IMR-90 (cell line): Measurements from ENCODE around the gene ERC2. TPM values are rescaled to one million over a fixed set of nuclear protein-coding genes. Genes with fewer than 3 reads are reported as not detected.

Source experiments
- ATAC-seq: fragments of 200-7000 bp; cut with Tn5 transposase; 2 replicates; pipeline ENCODE4 v1.9.1; 2020; ENCODE audit warnings: low read depth, mild to moderate bottlenecking, moderate library complexity
- BruUV-seq: library from RNA; stranded (reverse); fragments of 400-500 nt; replicated peaks from 2 replicates; lab custom pipeline; 2021; lab: Mats Ljungman, UMichigan
- CTCF ChIA-PET: fragments of 300-600 bp; formaldehyde crosslinking; extraction: SDS; loops from one replicate; lab custom pipeline; 2021; ENCODE audit warnings: antibody characterized with exemption; lab: Yijun Ruan, JAX
- POLR2A ChIA-PET: fragments of 300-600 bp; sonication (Branson Sonifier 250); formaldehyde crosslinking; loops from one replicate; lab custom pipeline; 2022; ENCODE audit warnings: antibody characterized with exemption; ENCODE audit not compliant: unreplicated experiment; lab: Charles Lee
- DNase-seq: peaks from one replicate; pipeline ENCODE4 v3.0.0; 2013
- H2AFZ ChIP-seq: replicated peaks from 2 replicates; pipeline ENCODE3; 2013; ENCODE audit warnings: low read length, mild to moderate bottlenecking; ENCODE audit not compliant: poor library complexity
- H2AK5ac ChIP-seq: 2 replicates; pipeline ENCODE4 v1.6.1; 2013; ENCODE audit warnings: low read depth, low read length, inconsistent platforms
- H2AK9ac ChIP-seq: replicated peaks from 2 replicates; pipeline ENCODE3; 2013; ENCODE audit warnings: mild to moderate bottlenecking, low read depth, low read length, moderate library complexity; ENCODE audit not compliant: poor library complexity
- H2BK120ac ChIP-seq: 2 replicates; pipeline ENCODE4 v1.6.1; 2013; ENCODE audit warnings: low read depth, low read length, inconsistent platforms
- H2BK15ac ChIP-seq: 3 replicates; pipeline ENCODE4 v1.6.1; 2013; ENCODE audit warnings: low read depth, low read length, inconsistent platforms
- H2BK20ac ChIP-seq: 2 replicates; pipeline ENCODE4 v1.6.1; 2013; ENCODE audit warnings: low read depth, mild to moderate bottlenecking, inconsistent platforms, low read length, moderate library complexity
- H2BK5ac ChIP-seq: 2 replicates; pipeline ENCODE4 v1.6.1; 2013; ENCODE audit warnings: mild to moderate bottlenecking, low read depth, low read length, inconsistent platforms; ENCODE audit not compliant: poor library complexity, severe bottlenecking
- H3K14ac ChIP-seq: replicated peaks from 2 replicates; pipeline ENCODE4 v1.6.1; 2013; ENCODE audit warnings: low read depth, low read length, inconsistent platforms
- H3K18ac ChIP-seq: 2 replicates; pipeline ENCODE4 v1.6.1; 2013; ENCODE audit warnings: low read depth, low read length, control low read depth
- H3K23ac ChIP-seq: 2 replicates; pipeline ENCODE4 v1.6.1; 2013; ENCODE audit warnings: low read depth, low read length, inconsistent platforms
- H3K27ac ChIP-seq: 2 replicates; pipeline ENCODE4 v1.5.1; 2013; ENCODE audit warnings: mild to moderate bottlenecking, control low read depth, low read length; ENCODE audit not compliant: insufficient read depth
- H3K27me3 ChIP-seq: 2 replicates; pipeline ENCODE4 v1.6.1; 2013; ENCODE audit warnings: low read length; ENCODE audit not compliant: control insufficient read depth, insufficient read depth
- H3K36me3 ChIP-seq: 2 replicates; pipeline ENCODE4 v1.6.1; 2013; ENCODE audit warnings: low read length, mixed read lengths; ENCODE audit not compliant: control insufficient read depth, insufficient read depth
- H3K4ac ChIP-seq: 2 replicates; pipeline ENCODE4 v1.6.1; 2013; ENCODE audit warnings: low read depth, low read length, inconsistent platforms
- H3K4me1 ChIP-seq: 2 replicates; pipeline ENCODE4 v1.6.1; 2013; ENCODE audit warnings: low read length, mixed read lengths; ENCODE audit not compliant: control insufficient read depth, insufficient read depth
- H3K4me2 ChIP-seq: 2 replicates; pipeline ENCODE4 v1.6.1; 2013; ENCODE audit warnings: low read depth, mild to moderate bottlenecking, control low read depth, low read length, moderate library complexity
- H3K4me3 ChIP-seq: 2 replicates; pipeline ENCODE4 v1.5.1; 2013; ENCODE audit warnings: low read depth, mild to moderate bottlenecking, control low read depth, low read length, moderate library complexity; ENCODE audit not compliant: insufficient read depth
- H3K56ac ChIP-seq: 2 replicates; pipeline ENCODE4 v1.6.1; 2013; ENCODE audit warnings: low read length, inconsistent platforms; ENCODE audit not compliant: insufficient read depth; ENCODE audit errors: extremely low read depth
- H3K79me1 ChIP-seq, 2 experiments: 2 replicates each; pipeline ENCODE4 v1.6.1; 2013; ENCODE audit warnings: low read length in 2 of 2, inconsistent platforms in 1 of 2, low read depth in 1 of 2
- H3K9ac ChIP-seq: 2 replicates; pipeline ENCODE4 v1.6.1; 2013; ENCODE audit warnings: low read depth, low read length, control low read depth
- H3K9me1 ChIP-seq: 2 replicates; pipeline ENCODE4 v1.6.1; 2013; ENCODE audit warnings: low read length, inconsistent platforms; ENCODE audit not compliant: insufficient read depth
- H3K9me3 ChIP-seq: 2 replicates; pipeline ENCODE4 v1.6.1; 2013; ENCODE audit warnings: low read length; ENCODE audit not compliant: control insufficient read depth, insufficient read depth
- H4K20me1 ChIP-seq: 2 replicates; pipeline ENCODE4 v1.6.1; 2013; ENCODE audit warnings: low read length, inconsistent platforms; ENCODE audit not compliant: insufficient read depth
- H4K5ac ChIP-seq: 2 replicates; pipeline ENCODE4 v1.6.1; 2013; ENCODE audit warnings: mild to moderate bottlenecking, low read depth, low read length, control low read depth
- H4K8ac ChIP-seq, 2 experiments: 2 replicates each; pipeline ENCODE4 v1.6.1; 2013; ENCODE audit warnings: low read depth in 2 of 2, low read length in 2 of 2, control low read depth in 1 of 2, inconsistent platforms in 1 of 2
- H4K91ac ChIP-seq: 2 replicates; pipeline ENCODE4 v1.6.1; 2013; ENCODE audit warnings: low read depth, low read length, inconsistent platforms; ENCODE audit not compliant: insufficient read depth
- BHLHE40 ChIP-seq: fragments of 150-350 bp; IDR thresholded peaks from 2 replicates; pipeline ENCODE4 v1.6.1; 2016; ENCODE audit warnings: mild to moderate bottlenecking, low read depth, low read length
- CEBPB ChIP-seq: IDR thresholded peaks from 2 replicates; pipeline ENCODE4 v1.6.1; 2012; ENCODE audit warnings: low read depth, low read length, improper control_type of control experiment
- FOS ChIP-seq: fragments of 150-350 bp; IDR thresholded peaks from 2 replicates; pipeline ENCODE4 v1.6.1; 2016; ENCODE audit warnings: low read depth, low read length
- RAD21 ChIP-seq: IDR thresholded peaks from 2 replicates; pipeline ENCODE4 v1.6.1; 2012; ENCODE audit warnings: low read length, improper control_type of control experiment
- RFX5 ChIP-seq: IDR thresholded peaks from 2 replicates; pipeline ENCODE4 v1.8.0; 2012; ENCODE audit warnings: low read depth, mild to moderate bottlenecking, low read length, moderate library complexity
- SMC3 ChIP-seq: fragments of 150-350 bp; IDR thresholded peaks from 2 replicates; pipeline ENCODE4 v1.6.1; 2016; ENCODE audit warnings: low read depth, mild to moderate bottlenecking, antibody characterized with exemption, low read length, moderate library complexity
- WGBS, 2 experiments: methylation state at CpG; one replicate each; pipeline versions ENCODE4 v1.1.5 to v1.1.7; 2013; ENCODE audit warnings: missing lambda C conversion rate in 2 of 2; ENCODE audit not compliant: insufficient read length in 1 of 2; ENCODE audit errors: extremely low coverage in 2 of 2; 5-methylcytosine and 5-hydroxymethylcytosine counted together
- dilution Hi-C: fragments of 300-500 bp; cut with HindIII; formaldehyde crosslinking; loops from one replicate; pipeline ENCODE4 v1.14.3; 2018; ENCODE audit warnings: low sequenced_read_pairs; ENCODE audit not compliant: unreplicated experiment
- in situ Hi-C: fragments of 300-500 bp; cut with MboI; formaldehyde crosslinking; loops from 3 replicates; pipeline ENCODE4 v1.14.3; 2019; ENCODE audit warnings: low sequenced_read_pairs, inconsistent platforms, mixed read lengths
- intact Hi-C: fragments of 100-400 bp; cut with micrococcal nuclease; formaldehyde crosslinking; loops from 2 replicates; pipeline ENCODE4 v1.10.0; 2022
- polyA plus RNA-seq, 3 experiments: library from polyadenylated mRNA; depleted of rRNA; stranded (reverse); fragments of >200 nt; gene quantifications; 2 replicates each; pipeline ENCODE4 v1.2.3, GENCODE V29; 2012; ENCODE audit warnings: low replicate concordance in 1 of 3
- total RNA-seq: library from RNA; depleted of rRNA; stranded (reverse); fragments of >200 nt; gene quantifications from 2 replicates; pipeline ENCODE4 v1.2.3, GENCODE V29; 2012
- TF ChIP-seq, protein P1 (sequence below): fragments of 150-350 bp; IDR thresholded peaks from 2 replicates; pipeline ENCODE4 v1.6.1; 2016; ENCODE audit warnings: low read depth, mild to moderate bottlenecking, low read length, moderate library complexity, borderline replicate concordance
- TF ChIP-seq, protein P2 (sequence below): conservative IDR thresholded peaks from 2 replicates; pipeline ENCODE4 v1.5.1; 2012; ENCODE audit warnings: mild to moderate bottlenecking, low read depth, low read length, improper control_type of control experiment

Gene ERC2
- total and polyA plus RNA-seq, 2 of the 4 experiments (the other 2 are of a cell fraction), result 0.17 to 0.18 TPM

GRCh38 chr3:55885721-55886120 lies 582.5 kb downstream of the ERC2 start:
- DNase-seq (peak; percentile 82), ATAC-seq (peak; percentile 69)
- Histone ChIP-seq H3K9me1 (peaks cover 7% of the 10 kb centered on the region), H2AK5ac (no peak overlapping the region; the same call in 1 of the 2 replicates), H3K4me3 (no peak overlapping the region), H2AFZ (no peak overlapping the region), H4K91ac (no peak overlapping the region), H2BK15ac (0 out of 3 replicates have a peak overlapping the region, but pooled peaks have one; percentile 40), H3K9ac (no peak overlapping the region), H3K79me1 (no peaks in the 10 kb centered on the region), H3K36me3 (no peaks in the 10 kb centered on the region), H2AK9ac (no peak overlapping the region), H3K23ac (no peak overlapping the region), H2BK5ac (peak overlapping the region; percentile 58), H4K8ac (0 out of 4 replicates have a peak overlapping the region, but pooled peaks of 1 of the 2 experiments have one; percentile 59), H3K27ac (peak overlapping the region; percentile 70; the same call in 1 of the 2 replicates), H2BK20ac (no peak overlapping the region), H2BK120ac (0 out of 2 replicates have a peak overlapping the region, but pooled peaks have one; percentile 29), H3K56ac (no peak overlapping the region), H3K14ac (no peak overlapping the region), H4K5ac (no peak overlapping the region; the same call in 1 of the 2 replicates), H3K9me3 (no peaks in the 10 kb centered on the region), H3K4ac (no peak overlapping the region), H3K18ac (peak overlapping the region; percentile 69; the same call in 1 of the 2 replicates), H3K4me1 (peaks cover 9% of the 10 kb centered on the region), H4K20me1 (no peaks in the 10 kb centered on the region), H3K4me2 (peak overlapping the region; percentile 58), H3K27me3 (no peaks in the 10 kb centered on the region)
- dilution Hi-C loops, result no loop called here
- no TSS peak for BruUV-seq
- no CpG with 5 or more reads among the region's 1 CpG for WGBS, 2 experiments
- in situ Hi-C loops, result no loop called here
- intact Hi-C loops, result no loop called here
- ChIA-PET POLR2A (no interaction called here), CTCF (interaction anchor here (1.5 kb wide), 1 partner anchor 139 kb away, joined by 5 read pairs; no protein-coding TSS in a partner anchor)
- no peak for TF ChIP-seq RFX5
- 0 out of 2 replicates have a peak, but pooled peaks have one; percentile 3 for TF ChIP-seq RAD21
- TF ChIP-seq, protein P1, sequence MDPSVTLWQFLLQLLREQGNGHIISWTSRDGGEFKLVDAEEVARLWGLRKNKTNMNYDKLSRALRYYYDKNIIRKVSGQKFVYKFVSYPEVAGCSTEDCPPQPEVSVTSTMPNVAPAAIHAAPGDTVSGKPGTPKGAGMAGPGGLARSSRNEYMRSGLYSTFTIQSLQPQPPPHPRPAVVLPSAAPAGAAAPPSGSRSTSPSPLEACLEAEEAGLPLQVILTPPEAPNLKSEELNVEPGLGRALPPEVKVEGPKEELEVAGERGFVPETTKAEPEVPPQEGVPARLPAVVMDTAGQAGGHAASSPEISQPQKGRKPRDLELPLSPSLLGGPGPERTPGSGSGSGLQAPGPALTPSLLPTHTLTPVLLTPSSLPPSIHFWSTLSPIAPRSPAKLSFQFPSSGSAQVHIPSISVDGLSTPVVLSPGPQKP, result no peak
- peak; percentile 72; the same call in 1 of the 2 replicates for TF ChIP-seq FOS
- peak; percentile 15; the same call in 1 of the 2 replicates for TF ChIP-seq SMC3
- TF ChIP-seq, protein P2, sequence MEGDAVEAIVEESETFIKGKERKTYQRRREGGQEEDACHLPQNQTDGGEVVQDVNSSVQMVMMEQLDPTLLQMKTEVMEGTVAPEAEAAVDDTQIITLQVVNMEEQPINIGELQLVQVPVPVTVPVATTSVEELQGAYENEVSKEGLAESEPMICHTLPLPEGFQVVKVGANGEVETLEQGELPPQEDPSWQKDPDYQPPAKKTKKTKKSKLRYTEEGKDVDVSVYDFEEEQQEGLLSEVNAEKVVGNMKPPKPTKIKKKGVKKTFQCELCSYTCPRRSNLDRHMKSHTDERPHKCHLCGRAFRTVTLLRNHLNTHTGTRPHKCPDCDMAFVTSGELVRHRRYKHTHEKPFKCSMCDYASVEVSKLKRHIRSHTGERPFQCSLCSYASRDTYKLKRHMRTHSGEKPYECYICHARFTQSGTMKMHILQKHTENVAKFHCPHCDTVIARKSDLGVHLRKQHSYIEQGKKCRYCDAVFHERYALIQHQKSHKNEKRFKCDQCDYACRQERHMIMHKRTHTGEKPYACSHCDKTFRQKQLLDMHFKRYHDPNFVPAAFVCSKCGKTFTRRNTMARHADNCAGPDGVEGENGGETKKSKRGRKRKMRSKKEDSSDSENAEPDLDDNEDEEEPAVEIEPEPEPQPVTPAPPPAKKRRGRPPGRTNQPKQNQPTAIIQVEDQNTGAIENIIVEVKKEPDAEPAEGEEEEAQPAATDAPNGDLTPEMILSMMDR, result peak; percentile 28; the same call in 1 of the 2 replicates
- TF ChIP-seq BHLHE40, result no peak
- peak; percentile 61 for TF ChIP-seq CEBPB
